ENCODE measurements around the gene MPPED1.

Gene MPPED1

DNA sequence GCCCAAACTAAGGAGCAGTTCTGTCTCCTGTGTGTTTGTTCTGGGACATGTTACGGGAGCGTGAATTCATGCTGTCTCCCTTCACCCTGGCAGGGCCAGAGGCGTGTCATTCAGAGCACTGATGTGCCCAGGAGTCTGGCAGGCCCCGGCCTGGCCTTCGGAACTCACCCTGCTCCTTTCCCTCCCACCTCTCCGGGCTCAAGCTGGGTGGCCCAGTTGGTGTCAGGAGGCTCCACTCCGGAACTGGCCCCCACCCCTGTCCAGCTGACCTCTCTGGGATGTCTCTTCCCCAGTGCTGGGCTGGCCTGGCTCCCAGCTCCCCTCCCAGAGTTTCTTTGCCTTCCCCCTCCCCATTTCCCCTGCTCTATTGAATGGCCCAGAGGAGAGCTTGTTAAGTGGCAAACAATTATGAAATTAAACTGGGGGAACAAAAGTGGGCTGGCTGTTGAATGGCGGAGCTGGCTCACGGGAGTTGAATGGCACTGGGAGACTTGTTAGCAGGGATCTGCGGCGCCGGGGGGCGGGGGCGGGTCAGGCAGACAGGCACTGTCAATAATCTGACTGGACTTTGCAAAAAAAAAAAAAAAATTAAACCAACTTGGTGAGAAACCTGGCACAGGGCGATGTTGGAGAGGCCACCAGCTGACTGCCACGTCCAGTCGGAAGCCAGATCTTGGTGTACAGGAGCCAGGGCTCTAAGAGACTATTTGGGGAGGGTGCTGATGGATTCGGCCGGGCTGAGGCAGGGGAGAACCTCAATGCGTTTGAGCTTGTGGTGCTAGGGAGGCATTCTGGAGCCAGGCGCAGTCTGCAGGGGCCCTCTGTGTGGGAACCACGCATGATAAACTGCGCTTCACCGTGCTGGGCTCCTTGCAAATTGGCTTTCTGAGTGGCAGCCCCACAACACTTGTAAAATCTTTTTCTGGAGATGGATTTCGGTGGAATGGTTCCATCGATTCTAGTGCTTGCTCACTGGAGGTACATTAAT lies 1.3 kb downstream of the MPPED1 start:
- no peak for DNase-seq (ENCODE audit: low spot score)

DNA sequence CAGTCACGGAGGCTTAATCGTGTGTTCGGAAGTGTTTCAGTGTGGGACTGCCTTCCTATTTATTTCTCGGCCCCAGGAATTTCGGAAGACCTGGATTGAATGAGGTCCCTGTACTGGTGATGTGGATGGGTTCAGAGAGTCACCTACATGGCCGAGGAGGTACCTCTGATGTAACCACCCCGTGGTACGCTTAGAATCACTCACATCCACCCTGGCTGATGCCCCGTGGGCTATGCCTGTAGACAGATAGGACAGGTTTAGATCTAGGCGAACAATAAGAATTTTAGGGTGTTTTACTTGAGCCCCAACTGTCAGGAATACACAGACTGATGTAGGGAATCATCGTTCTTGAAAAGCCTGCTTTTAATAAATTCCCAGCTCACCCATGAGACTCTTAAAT lies 2.0 kb downstream of the MPPED1 start:
- DNase-seq (ENCODE audit: low spot score) = no peak

DNA sequence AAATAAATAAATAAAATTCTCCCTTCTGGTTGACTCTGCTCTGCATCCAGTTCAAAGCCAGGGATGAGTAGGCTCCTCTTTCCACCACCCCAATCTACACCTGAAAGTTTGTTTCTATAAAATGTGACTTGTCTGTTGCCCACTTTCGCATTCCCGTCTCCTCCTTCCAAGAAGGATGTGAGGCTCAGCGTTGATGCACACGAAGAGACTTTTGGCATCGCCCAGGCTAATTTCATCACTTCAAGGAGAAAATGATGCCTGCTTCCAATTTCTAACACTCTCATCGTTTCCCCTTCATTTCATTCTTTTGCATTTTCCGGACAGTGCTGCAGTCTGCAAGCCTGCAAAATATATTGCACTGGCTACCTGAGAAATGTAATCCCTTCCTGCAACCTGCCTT lies 3.9 kb downstream of the MPPED1 start:
- no peak for DNase-seq (ENCODE audit: low spot score)

DNA sequence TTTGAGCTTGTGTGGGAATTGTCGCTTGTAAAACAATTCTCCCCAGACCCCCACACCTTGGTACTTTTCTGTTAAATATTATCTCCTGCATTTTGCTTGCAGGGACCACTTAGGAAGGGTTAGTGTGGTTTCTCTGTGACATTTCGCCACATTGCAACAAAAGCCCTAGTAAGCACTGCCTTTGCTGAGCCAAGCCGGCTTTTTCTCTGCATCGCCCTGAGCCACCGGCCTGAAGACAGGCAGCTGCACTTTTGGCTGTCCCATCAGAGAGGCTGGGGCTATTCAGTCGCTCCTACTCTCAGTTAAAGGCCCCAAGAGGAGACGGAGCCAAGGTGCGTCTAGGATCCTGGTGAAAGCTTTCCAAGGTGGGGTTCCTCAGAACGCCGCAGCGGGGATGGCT lies 5.7 kb downstream of the MPPED1 start:
- DNase-seq (ENCODE audit: low spot score) = no peak

DNA sequence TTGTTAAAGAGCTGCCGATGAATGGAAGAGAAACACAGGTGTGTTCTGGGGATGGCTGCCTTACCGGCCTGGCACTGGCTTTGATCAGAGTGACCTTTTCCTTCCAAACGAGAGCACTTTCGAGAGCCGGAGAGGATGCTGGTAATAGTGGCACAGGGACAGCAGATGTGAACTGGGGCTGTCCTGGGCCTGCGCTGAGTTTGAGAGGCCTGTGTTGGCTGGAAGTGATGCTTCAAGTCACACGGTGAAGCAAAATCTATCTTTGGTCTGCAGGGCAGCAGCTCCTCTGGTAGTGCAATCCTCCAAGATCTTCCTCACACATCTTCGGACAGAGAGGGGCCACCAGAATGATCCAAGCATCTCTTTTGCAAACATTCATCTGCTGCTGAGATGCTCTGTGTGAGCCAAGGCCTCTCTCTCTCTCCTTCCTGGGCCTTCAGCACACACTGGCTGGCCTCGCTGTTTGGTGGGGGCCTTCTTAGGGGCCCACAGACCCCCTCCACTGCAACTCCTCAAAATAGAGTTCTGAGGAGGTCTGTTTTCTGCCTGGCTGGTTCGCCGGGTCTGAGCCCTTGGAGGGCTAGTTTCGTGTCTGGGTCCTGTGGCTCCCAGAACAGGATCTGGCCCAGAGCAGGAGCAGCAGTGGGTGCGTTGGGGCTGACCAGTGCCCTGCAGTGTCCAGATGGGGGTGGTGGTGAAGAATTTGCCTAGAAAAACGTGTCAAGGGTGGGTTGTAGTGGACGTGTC lies 6.4 kb downstream of the MPPED1 start:
- DNase-seq (ENCODE audit: low spot score) = no peak

DNA sequence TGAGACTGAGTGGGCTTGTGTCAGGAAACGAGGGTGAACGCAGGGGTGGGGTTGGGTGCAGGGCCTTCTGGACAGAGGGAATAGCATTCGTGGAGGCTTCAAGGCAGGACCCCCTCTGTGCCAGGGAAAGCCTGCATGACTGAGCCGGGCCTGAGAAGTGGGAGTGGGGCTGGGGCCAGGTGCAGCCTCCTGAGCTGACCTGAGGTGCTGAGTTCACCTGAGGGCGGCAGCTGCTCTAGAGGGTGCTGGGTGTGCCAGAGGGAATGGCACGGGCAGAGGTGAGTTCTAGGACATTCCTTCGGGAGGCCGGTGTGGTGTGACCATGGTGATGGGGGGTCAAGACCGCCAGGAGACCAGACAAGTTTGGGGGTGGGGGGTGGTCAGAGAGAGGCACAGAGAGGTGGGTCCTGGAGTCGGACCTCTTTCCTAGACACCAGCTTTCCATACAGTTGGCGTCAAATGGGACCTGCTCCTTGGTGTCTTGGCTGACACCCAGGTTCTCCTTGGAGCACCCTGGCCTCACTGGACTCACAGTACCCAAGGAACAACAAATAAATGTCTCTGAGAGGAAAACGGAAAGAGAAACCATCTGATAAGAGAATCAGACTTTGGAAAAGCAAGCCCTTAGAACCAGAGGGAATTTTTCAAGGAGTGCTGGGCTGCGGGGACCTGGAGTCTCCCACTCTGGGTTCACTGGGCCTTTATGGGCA lies 7.7 kb downstream of the MPPED1 start:
- DNase-seq (ENCODE audit: low spot score) = no peak

DNA sequence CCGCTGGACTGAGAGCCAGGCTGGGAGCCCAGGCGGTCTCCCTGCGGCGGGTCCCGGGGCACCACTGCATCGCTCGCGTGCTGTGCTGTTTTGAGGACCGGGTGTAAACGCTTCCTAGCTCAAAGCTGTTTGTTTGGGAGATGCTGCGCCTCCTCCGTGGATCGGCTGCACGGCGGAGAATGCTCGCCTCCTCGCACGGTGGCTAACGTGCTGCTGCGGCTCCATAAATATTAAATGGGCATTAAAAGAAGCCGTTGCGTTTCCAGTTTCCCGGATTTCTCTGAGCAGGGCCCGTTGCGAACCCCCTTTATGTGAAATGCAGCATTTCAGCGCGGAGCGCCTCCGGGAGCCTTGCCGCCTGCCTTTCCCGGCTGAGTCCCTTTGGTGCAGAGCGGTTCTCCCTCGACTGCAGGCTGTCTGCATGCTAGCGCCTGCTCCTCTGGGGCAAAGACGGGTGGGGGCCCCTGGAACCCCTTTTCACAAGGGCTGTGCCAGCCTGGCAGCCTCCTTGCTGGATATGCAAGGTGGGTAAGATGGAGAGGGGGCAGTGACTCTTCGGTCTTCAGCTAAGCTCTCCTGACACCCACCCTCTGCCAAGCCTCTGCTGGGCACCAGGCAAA lies 9.3 kb downstream of the MPPED1 start:
- no peak for DNase-seq (ENCODE audit: low spot score)

DNA sequence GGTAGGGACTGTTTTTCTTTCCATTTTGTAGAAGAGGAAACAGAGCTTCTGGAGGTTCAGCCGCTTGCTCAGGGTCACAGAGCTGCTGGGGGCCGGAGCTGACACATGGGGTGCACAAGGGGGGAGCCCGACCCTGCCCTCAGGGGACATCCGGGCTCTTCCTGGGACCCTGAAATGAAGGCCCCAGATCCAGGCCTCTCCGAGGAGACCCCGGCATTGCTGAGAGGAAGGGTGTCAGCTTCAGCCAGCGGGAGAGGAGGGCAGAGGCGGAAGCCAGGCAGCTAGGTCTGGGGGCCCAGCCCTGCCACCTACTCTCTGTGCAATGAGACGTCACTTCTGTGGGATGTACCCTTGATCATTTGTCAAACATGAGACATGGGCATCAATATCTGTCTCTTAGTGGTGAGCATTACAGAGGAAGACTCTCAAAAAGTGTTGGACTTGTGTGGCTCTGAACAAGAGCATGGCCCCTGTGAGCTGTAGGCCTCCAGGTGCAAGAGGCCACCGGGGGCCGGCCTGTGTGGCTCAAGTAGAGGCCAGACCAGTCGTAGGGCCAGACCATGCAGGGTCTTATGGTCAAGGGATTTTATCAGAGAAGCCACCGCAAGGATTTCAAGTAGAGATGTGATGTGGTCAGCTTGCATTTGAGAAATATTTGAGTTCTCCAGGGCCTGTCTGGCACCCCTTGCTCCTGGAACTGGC lies 10.3 kb downstream of the MPPED1 start:
- no peak for DNase-seq (ENCODE audit: low spot score)

DNA sequence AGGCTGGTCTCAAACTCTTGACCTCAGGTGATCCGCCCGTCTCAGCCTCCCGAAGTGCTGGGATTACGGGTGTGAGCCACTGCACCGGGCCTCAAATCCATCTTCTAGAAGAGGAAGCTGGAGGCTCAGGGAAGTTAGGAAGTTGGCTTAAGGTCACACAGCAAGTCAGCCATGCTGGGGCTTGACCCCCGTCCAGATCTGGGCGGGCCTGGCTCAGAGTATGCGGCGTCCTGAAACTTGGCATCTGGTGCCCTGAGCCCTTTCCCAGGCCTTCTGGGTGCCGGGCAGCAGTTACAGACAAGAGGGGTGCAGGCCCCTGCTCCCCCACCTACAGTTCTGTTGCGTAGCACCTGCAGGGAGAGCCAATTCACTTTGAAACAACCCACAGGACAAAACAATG lies 11.2 kb downstream of the MPPED1 start:
- no peak for DNase-seq (ENCODE audit: low spot score)

DNA sequence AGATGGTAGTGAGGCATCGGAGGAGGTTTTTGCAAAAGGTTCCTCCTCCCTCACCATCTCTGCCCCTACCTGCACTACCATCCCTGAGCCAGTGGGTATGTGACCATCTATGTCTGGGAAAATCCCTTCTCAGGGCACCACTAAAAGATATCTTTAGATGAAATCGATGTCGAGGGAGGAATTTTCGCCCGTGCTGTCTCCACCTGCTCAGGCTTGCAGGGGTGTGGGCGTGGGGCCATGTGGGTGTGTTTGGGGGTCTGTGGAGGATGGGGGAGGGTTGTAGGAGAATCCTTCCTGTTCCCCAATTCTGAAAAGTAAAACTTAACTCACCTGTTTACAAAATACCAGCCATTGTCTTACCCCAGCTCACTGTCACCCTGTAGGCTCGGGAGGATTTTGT lies 12.4 kb downstream of the MPPED1 start:
- DNase-seq (ENCODE audit: low spot score) = no peak

DNA sequence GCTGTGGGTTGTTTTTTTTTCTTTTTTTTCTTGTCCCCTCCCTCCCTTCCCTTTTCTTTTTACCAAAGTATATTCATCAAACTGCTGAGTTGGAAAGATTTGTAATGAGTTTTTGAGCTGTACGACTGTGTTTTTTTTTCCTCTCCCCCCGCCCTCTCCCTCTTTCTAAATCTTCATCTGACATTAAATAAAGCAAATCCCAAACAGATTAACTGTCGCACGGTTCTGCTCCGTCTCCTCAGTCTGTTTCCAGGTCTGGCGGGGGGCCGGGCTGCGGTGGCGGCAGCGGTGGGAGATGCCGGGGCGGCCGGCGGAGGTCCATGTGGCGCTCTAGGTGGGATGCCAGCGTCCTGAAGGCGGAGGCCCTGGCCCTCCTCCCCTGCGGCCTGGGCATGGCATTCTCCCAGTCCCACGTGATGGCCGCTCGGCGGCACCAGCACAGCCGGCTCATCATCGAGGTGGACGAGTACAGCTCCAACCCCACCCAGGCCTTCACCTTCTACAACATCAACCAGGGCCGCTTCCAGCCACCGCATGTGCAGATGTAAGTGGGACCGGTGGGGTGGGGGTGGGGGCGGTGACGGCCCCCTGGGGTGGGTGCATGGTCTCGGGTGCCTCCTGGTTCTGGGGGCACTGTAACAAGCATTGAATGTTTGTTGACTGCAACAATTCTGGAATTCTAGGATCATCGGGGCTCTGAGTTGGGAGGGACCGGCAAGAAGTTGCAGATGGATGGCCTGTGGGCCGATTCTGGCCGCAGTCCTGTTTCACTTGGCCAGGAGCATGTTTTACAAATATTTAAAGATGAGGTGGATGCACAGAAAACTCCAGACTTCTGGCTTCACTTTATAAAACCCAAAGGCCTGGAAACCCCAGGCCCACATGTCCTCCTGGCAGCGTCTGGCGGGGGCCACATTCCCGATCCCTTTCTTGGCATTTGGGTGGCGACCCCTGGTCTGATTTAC lies 13.1 kb downstream of the MPPED1 start:
- no peak for DNase-seq (ENCODE audit: low spot score)

DNA sequence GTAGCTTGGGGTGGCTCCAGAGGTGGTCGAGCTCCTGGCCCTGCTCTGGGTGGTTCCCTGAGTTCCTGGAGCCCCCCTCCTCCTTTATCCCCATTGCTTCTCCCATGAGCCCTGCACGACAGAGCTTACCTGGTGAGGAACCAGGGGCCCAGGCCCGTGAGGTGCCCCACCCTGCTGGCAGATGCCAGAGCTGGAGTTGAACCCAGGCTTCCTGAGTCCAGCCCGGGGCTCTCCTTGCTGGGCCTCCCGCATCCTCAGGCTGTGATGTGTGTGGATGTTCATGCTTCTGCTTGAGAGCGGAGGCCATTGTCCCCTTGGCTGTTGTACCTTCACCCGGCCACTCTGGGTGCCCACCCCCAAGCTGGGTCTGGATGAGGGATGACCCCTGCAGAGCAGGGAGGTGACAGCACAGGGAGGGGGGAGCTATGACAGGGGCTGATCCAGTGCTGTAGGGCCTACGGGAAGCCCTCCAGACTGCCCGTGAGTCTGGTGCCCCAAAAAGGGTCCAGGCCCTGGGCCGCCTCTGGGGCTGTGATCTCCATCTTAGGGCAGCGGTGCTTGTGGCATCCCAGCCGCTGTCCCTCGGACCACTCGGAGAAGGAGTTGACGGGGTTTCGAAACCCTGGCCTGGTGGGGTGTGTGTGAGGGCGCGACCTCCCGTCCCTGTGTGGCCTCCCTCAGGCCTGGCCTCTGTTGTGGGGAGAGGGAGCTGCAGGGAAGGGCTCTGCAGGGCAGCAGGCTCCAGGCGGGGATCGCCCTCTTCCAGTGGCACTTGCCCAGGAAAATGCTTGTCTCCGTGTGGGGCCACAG lies 14.4 kb downstream of the MPPED1 start:
- no peak for DNase-seq (ENCODE audit: low spot score)

DNA sequence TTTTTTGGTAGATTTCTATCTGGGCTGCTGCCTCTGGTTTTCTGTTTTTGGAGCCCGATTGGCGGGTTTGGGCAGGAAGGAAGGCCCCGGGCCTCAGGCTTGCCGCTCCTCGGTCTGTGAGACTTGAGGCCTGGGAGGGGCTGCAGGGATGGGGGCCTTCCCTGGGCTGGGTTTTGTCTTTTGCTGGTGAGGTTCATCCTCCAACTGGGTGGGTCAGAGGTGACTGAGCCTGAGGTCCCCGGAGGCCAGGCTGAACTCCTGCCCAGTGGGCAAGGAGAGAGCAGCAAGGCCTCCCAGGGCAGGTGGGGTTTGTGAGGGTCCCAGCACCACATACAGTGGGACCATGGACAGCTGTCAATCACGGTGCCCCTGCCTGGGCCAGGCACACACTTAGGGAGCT lies 15.0 kb downstream of the MPPED1 start:
- no peak for DNase-seq (ENCODE audit: low spot score)

DNA sequence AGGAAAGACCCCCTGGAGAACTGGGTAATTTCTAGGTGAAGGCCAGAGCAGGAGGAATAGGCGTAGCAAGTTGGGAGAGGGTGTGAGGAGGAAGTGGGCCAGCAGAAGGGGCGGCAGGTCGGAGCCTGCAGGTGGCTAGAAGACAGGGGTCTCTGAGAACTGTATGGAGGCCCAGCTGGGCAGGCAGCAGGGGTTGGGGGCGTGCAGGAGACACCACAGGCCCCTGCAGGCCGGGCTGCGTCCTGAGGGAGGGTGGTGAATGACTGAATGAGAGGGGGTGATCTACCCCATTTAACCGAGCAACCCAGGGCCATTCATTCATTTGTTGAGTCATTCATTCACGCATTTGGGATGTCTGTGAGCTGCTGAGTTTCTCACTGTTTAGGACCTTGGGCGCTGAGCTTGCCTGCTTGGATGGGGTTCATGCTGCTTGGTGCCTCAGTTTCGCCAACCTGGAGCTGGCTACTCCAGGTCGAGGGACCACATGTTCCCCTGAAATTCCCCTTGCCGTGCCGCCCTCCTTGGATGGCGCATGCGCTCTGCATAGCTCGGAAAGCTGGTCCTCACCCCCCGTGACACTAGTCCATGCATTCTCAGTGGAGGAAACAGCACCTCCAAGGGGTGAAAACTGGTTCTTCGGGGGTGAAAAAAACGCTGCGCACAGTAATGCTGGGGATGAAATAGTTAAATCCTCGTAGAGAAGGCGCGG lies 15.6 kb downstream of the MPPED1 start:
- no peak for DNase-seq (ENCODE audit: low spot score)

DNA sequence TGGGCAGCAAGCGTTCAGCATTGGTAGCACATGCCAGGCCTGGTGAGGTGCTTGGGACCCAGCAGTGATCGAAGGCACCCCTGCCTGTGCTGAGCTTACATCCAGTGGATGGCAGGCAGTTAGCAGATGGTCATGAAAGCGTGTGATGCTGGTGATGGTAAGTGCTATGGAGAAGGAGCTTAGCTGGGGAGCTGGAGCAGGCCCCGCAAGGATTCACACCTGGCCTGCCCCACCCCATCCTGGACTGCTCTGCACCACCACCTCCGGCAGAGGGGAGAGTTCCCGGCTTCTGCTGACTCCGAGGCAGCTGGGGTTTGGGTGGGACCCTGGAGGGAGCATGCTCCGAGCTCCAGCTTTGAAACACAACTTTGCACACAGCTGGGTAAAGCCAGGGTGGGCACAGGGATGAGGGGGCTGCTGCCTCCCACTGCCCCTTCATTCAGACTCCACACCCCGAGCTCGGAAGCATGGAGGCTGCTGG lies 16.2 kb downstream of the MPPED1 start:
- no peak for DNase-seq (ENCODE audit: low spot score)

DNA sequence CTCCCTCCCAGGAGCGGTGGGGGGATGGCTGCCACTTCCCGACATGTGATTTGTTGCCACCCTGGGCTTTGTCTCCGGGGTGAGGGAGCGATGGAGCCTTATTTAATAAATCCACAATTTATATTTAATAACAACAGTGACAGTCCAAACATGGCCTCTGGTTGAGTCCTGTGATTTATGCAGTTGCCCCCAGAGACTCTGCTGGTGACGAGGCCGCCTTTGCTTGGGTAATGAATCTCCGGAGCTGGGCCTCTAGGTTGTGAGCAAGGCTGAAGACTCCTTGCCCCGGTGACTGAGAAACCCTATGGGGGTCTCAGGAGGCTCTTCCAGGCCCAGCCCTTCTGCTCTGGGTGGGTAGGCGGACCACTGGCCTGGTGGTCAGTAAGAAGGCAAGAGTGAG lies 16.7 kb downstream of the MPPED1 start:
- no peak for DNase-seq (ENCODE audit: low spot score)

DNA sequence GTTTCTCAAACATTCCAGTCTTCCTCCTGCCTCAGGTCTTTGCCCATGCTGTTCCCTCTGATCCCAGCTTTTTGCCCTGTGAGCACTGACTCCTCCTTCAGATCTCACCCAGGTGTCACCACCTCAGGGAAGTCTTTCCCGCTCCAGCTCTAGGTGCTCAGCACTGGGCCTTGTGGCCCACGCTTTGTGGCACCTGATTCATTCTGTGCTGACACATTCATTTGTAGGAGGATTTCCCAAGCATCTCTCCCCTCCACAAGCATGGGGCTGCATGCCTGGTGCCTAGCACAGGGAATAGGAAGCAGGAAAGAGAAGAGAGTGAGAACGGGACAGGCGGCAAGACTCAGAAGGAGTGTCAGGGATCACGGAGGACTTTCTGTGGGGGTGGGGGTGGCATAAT lies 17.6 kb downstream of the MPPED1 start:
- DNase-seq (ENCODE audit: low spot score) = no peak

DNA sequence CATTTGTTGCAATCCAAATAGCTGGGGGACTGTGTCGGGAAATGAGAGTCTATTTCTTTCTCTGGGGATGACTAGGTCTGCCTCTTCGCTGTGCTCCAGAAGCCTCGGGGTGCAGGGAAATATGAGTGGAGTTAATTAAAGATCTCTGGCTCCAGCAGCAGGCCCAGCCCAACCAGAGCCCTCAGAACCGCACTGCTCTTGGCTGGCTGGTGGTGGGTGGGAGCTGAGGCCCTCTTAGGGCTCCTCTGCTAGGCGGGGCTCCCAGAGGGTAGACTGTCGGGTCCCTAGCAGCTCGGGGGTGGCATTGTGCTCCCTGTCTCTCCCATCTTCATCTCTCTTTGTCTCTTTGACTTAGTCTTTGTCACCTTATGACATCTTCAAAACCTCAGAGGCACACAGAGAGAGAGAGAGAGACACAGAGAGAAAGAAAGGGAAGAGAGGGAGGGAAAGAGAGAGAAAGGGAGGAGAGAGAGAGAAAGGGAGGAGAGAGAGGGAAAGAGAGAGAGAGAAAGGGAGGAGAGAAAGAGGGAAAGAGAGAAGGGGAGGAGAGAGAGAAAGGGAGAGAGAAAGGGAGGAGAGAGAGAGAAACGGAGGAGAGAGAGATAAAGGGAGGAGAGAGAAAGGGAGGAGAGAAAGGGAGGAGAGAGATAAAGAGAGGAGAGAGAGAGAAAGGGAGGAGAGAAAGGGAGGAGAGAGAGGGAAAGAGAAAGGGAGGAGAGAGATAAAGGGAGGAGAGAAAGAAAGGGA lies 20.2 kb downstream of the MPPED1 start:
- no peak for DNase-seq (ENCODE audit: low spot score)

Measured in Ammon's horn (tissue), 1 donor.